ENCODE data around the gene FAM163B. TPM values are rescaled to one million over a fixed set of nuclear protein-coding genes. Genes with fewer than 3 reads are reported as not detected.

FAM163B gene
- total and polyA plus RNA-seq, 2 donors (not counting 1 experiment from before 2014, with no cell fraction given): not detected

DNA sequence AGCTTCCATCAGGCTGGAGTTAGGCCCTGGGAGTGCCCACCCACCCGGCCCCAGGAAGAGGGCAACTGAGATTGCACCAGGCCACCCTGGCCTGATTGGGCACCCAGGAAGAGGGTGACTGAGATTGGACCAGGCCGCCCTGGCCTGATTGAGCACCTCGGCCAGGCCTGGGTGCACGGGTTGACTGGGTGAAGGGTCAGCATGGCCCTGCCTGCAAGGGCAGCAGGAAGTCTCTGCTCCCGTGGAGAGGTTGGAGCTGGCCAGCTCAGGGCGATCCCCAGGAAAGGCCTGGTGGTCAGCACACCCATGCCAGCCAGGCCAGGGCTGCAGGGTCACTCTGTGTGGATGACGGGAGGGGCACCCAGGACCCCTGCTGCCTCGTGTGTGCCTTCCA lies 62.9 kb downstream of the FAM163B start:
- ATAC-seq (ENCODE audit: low read depth) (no peak), DNase-seq (no peak)
- 78% methylated on average over 8 of the region's 8 CpGs for WGBS (ENCODE audit: insufficient coverage)
- Mint-ChIP-seq H3K9me3 (ENCODE audit: insufficient read depth) (no peaks in the 10 kb centered on the region), H3K27me3 (peaks cover 16% of the 10 kb centered on the region), H3K27ac (no peak overlapping the region), H3K4me1 (no peaks in the 10 kb centered on the region), H3K4me3 (no peak overlapping the region)
- Histone ChIP-seq H3K4me3 (ENCODE audit: control extremely low read depth in 1 of 5, extremely low read depth in 1 of 5, insufficient read depth in 1 of 5, low read depth in 2 of 5, low read length in 4 of 5) (no peak overlapping the region), H2AFZ (ENCODE audit: insufficient read depth, low read depth, low read length, poor library complexity, severe bottlenecking) (no peak overlapping the region), H4K20me1 (ENCODE audit: control insufficient read depth, insufficient read depth, low read length, poor library complexity, severe bottlenecking) (no peaks in the 10 kb centered on the region), H3K27ac (ENCODE audit: low read length in 2 of 2) (no peak overlapping the region), H3K9ac (ENCODE audit: low read length) (no peak overlapping the region), H3K36me3 (replicated peaks in 1 of 2; ENCODE audit: control extremely low read depth in 1 of 2, control insufficient read depth in 1 of 2, extremely low read depth in 1 of 2, insufficient read depth in 2 of 2, low read length in 1 of 2) (no peaks in the 10 kb centered on the region), H3K79me2 (ENCODE audit: control insufficient read depth, insufficient read depth, low read length) (no peaks in the 10 kb centered on the region), H3K4me2 (replicated peaks; ENCODE audit: low read depth, low read length, poor library complexity, severe bottlenecking) (no peak overlapping the region), H3K4me1 (ENCODE audit: control insufficient read depth in 2 of 2, insufficient read depth in 2 of 2, low read length in 2 of 2) (no peaks in the 10 kb centered on the region), H3K27me3 (replicated peaks in 1 of 4; ENCODE audit: control extremely low read depth in 1 of 4, control insufficient read depth in 3 of 4, insufficient read depth in 4 of 4, low read length in 3 of 4) (peaks cover 0 to 6% (median 0%) of the 10 kb centered on the region in 4 experiments), H3K9me3 (ENCODE audit: control extremely low read depth in 1 of 3, control insufficient read depth in 2 of 3, insufficient read depth in 1 of 3, low read length in 2 of 3) (no peaks in the 10 kb centered on the region)
- intact Hi-C loops (cut with micrococcal nuclease): no loop called here
- TF ChIP-seq, protein P1, sequence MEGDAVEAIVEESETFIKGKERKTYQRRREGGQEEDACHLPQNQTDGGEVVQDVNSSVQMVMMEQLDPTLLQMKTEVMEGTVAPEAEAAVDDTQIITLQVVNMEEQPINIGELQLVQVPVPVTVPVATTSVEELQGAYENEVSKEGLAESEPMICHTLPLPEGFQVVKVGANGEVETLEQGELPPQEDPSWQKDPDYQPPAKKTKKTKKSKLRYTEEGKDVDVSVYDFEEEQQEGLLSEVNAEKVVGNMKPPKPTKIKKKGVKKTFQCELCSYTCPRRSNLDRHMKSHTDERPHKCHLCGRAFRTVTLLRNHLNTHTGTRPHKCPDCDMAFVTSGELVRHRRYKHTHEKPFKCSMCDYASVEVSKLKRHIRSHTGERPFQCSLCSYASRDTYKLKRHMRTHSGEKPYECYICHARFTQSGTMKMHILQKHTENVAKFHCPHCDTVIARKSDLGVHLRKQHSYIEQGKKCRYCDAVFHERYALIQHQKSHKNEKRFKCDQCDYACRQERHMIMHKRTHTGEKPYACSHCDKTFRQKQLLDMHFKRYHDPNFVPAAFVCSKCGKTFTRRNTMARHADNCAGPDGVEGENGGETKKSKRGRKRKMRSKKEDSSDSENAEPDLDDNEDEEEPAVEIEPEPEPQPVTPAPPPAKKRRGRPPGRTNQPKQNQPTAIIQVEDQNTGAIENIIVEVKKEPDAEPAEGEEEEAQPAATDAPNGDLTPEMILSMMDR (IDR thresholded peaks at IDR 0.05): no peak
- TF ChIP-seq EZH2 (IDR thresholded peaks at IDR 0.05; ENCODE audit: borderline replicate concordance, insufficient read depth, low read depth, low read length, poor library complexity, severe bottlenecking): no peak
- CTCF ChIA-PET: no interaction called here
- POLR2A ChIA-PET: no interaction called here

DNA sequence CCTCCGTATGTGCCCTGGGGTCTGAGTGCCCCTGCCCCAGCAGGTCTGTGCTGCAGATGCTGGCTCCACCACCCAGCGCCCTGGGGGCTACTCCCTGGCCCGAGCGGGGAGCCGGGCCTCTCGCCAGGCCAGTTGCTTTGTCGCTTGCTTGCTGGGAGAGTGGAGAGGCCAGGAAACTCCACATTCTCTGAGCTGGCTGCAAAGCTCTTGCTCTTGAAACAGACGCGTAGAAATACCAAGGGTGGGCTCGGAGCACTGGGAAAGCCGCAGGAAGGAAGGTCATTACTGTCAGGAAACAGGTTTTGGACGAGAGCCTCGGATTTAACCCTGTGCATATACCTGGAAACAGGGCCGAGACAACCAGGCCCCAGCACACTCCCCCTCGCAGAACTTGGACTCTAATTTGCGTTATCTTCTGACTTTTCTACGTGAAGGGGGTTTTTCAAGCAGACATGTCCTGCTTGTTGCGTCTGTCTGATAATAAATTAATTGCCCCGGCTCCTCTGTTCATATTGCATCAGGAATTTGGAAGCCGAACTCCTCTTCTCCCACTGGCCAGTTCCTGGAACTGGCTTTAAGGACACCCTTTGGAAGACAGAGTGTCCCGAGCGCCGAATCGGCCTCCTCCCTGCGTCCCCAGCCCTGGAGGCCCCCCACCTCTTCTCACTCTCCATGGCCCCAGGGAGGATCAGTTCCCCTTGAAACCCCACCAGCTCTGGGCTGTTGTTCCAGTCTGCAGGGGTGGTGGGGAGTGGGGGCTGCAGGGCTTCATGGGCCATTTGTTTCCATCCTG lies 63.5 kb downstream of the FAM163B start:
- Histone ChIP-seq H3K9ac (ENCODE audit: low read length) (no peak overlapping the region), H3K27ac (ENCODE audit: low read length in 2 of 2) (no peak overlapping the region), H2AFZ (ENCODE audit: insufficient read depth, low read depth, low read length, poor library complexity, severe bottlenecking) (no peak overlapping the region), H3K36me3 (replicated peaks in 1 of 2; ENCODE audit: control extremely low read depth in 1 of 2, control insufficient read depth in 1 of 2, extremely low read depth in 1 of 2, insufficient read depth in 2 of 2, low read length in 1 of 2) (no peaks in the 10 kb centered on the region), H3K4me1 (ENCODE audit: control insufficient read depth in 2 of 2, insufficient read depth in 2 of 2, low read length in 2 of 2) (peaks cover 3 to 4% of the 10 kb centered on the region in 2 donors), H3K27me3 (replicated peaks in 1 of 4; ENCODE audit: control extremely low read depth in 1 of 4, control insufficient read depth in 3 of 4, insufficient read depth in 4 of 4, low read length in 3 of 4) (peaks cover 0 to 6% (median 1%) of the 10 kb centered on the region in 4 experiments), H4K20me1 (ENCODE audit: control insufficient read depth, insufficient read depth, low read length, poor library complexity, severe bottlenecking) (no peaks in the 10 kb centered on the region), H3K4me2 (replicated peaks; ENCODE audit: low read depth, low read length, poor library complexity, severe bottlenecking) (no peak overlapping the region), H3K4me3 (ENCODE audit: control extremely low read depth in 1 of 5, extremely low read depth in 1 of 5, insufficient read depth in 1 of 5, low read depth in 2 of 5, low read length in 4 of 5) (no peak overlapping the region), H3K79me2 (ENCODE audit: control insufficient read depth, insufficient read depth, low read length) (no peaks in the 10 kb centered on the region), H3K9me3 (ENCODE audit: control extremely low read depth in 1 of 3, control insufficient read depth in 2 of 3, insufficient read depth in 1 of 3, low read length in 2 of 3) (no peaks in the 10 kb centered on the region)
- intact Hi-C loops (cut with micrococcal nuclease): no loop called here
- POLR2A ChIA-PET: no interaction called here
- WGBS (ENCODE audit: insufficient coverage): 89% methylated on average over 20 of the region's 25 CpGs
- ATAC-seq (ENCODE audit: low read depth) (no peak), DNase-seq (no peak)
- Mint-ChIP-seq H3K27ac (no peak overlapping the region), H3K9me3 (ENCODE audit: insufficient read depth) (no peaks in the 10 kb centered on the region), H3K4me3 (no peak overlapping the region), H3K4me1 (peaks cover under 1% of the 10 kb centered on the region), H3K27me3 (peaks cover 12% of the 10 kb centered on the region)
- CTCF ChIA-PET: no interaction called here
- TF ChIP-seq EZH2 (IDR thresholded peaks at IDR 0.05; ENCODE audit: borderline replicate concordance, insufficient read depth, low read depth, low read length, poor library complexity, severe bottlenecking): no peak
- TF ChIP-seq, protein P1 (IDR thresholded peaks at IDR 0.05): no peak
